NCI-H526 treated with DMSO at 0.1 percent for 48 hours (cell line): Measurements from ENCODE around the gene PLD1.
"Not testable (repeated sequence)": the region's sequence is repeated elsewhere in the genome, so short reads cannot be mapped to it uniquely, and the experiment has no call there.

Experiments
- DNase-seq: peaks from one replicate; lab custom pipeline; 2025; lab: John Stamatoyannopoulos, UW

PLD1 gene

GRCh38 chr3:171809861-171810628, at the start of gene PLD1:
Gene PLD1 (minus strand): TSS chr3:171810483. CDS start chr3:171738051, 72,432 bp downstream.
- peak; percentile 91 for DNase-seq

- not testable (repeated sequence) for DNase-seq
Measured at GRCh38 chr3:171858770-171859169, 48.5 kb upstream of the PLD1 start.

GRCh38 chr3:171854649-171855305, 44.5 kb upstream of the PLD1 start:
- DNase-seq: no peak

GRCh38 chr3:171851660-171852058, 41.4 kb upstream of the PLD1 start:
- no peak for DNase-seq

- DNase-seq: no peak
Measured at GRCh38 chr3:171850960-171851659, 40.8 kb upstream of the PLD1 start.

GRCh38 chr3:171850320-171850959, 40.2 kb upstream of the PLD1 start:
- no peak for DNase-seq

- DNase-seq: no peak
Measured at GRCh38 chr3:171849617-171850319, 39.5 kb upstream of the PLD1 start.

- DNase-seq: no peak
Measured at GRCh38 chr3:171847595-171848259, 37.4 kb upstream of the PLD1 start.

- no peak for DNase-seq
Measured at GRCh38 chr3:171847133-171847532, 36.9 kb upstream of the PLD1 start.

- DNase-seq: no peak
Measured at GRCh38 chr3:171846597-171846996, 36.3 kb upstream of the PLD1 start.

GRCh38 chr3:171845481-171846284, 35.4 kb upstream of the PLD1 start:
- DNase-seq: no peak

- no peak for DNase-seq
Measured at GRCh38 chr3:171844873-171845272, 34.6 kb upstream of the PLD1 start.

GRCh38 chr3:171842864-171843518, 32.7 kb upstream of the PLD1 start, which contains the start of gene TMEM212:
Gene TMEM212 (plus strand): TSS chr3:171843349. CDS start chr3:171843384, 35 bp downstream.
- no peak for DNase-seq

GRCh38 chr3:171841620-171842000, 31.3 kb upstream of the PLD1 start:
- no peak for DNase-seq

GRCh38 chr3:171840811-171841619, 30.7 kb upstream of the PLD1 start:
- no peak for DNase-seq

GRCh38 chr3:171840445-171840810, 30.1 kb upstream of the PLD1 start:
- no peak for DNase-seq

- no peak for DNase-seq
Measured at GRCh38 chr3:171839270-171839669, 29.0 kb upstream of the PLD1 start.

GRCh38 chr3:171838218-171838720, 28.0 kb upstream of the PLD1 start:
- no peak for DNase-seq

GRCh38 chr3:171837698-171838097, 27.4 kb upstream of the PLD1 start:
- DNase-seq: no peak
